H9 (cell line): ENCODE measurements around the gene ACER1. TPM values are rescaled to one million over a fixed set of nuclear protein-coding genes. Genes with fewer than 3 reads are reported as not detected.
A peak's percentile ranks its signal among the peaks of the same experiment; 100 is the strongest.

Experiments
- DNase-seq: peaks from one replicate; pipeline ENCODE4 v3.0.0-alpha.2; 2017
- H2AFZ ChIP-seq: one replicate; pipeline ENCODE4 v1.6.1; 2013; ENCODE audit warnings: mild to moderate bottlenecking, low read length, control low read depth, moderate library complexity
- H2AK5ac ChIP-seq: 2 replicates; pipeline ENCODE4 v1.6.1; 2013; ENCODE audit warnings: low read length, control low read depth, mixed read lengths; ENCODE audit not compliant: insufficient read length
- H2BK120ac ChIP-seq: one replicate; pipeline ENCODE4 v1.6.1; 2013; ENCODE audit warnings: low read depth, mild to moderate bottlenecking, low read length, control low read depth, inconsistent platforms; ENCODE audit not compliant: poor library complexity, severe bottlenecking
- H2BK12ac ChIP-seq: 2 replicates; pipeline ENCODE4 v1.6.1; 2013; ENCODE audit warnings: low read length, control low read depth, mixed read lengths, low read depth; ENCODE audit not compliant: insufficient read length
- H2BK15ac ChIP-seq: 2 replicates; pipeline ENCODE4 v1.6.1; 2013; ENCODE audit warnings: low read depth, low read length, control low read depth
- H2BK20ac ChIP-seq: one replicate; pipeline ENCODE4 v1.6.1; 2013; ENCODE audit warnings: low read depth, mild to moderate bottlenecking, low read length, control low read depth, inconsistent platforms; ENCODE audit not compliant: poor library complexity, severe bottlenecking
- H2BK5ac ChIP-seq: 2 replicates; pipeline ENCODE4 v1.6.1; 2013; ENCODE audit warnings: low read length, control low read depth, mixed read lengths; ENCODE audit not compliant: insufficient read length
- H3K14ac ChIP-seq: 2 replicates; pipeline ENCODE4 v1.6.1; 2013; ENCODE audit warnings: low read length, control low read depth; ENCODE audit not compliant: insufficient read depth
- H3K18ac ChIP-seq: 2 replicates; pipeline ENCODE4 v1.6.1; 2013; ENCODE audit warnings: low read depth, mild to moderate bottlenecking, mixed read lengths, low read length, control low read depth; ENCODE audit not compliant: insufficient read length
- H3K23ac ChIP-seq: 2 replicates; pipeline ENCODE4 v1.6.1; 2013; ENCODE audit warnings: low read length, control low read depth, mixed read lengths, low read depth; ENCODE audit not compliant: insufficient read length
- H3K23me2 ChIP-seq: 2 replicates; pipeline ENCODE4 v1.6.1; 2013; ENCODE audit warnings: low read depth, mild to moderate bottlenecking, mixed read lengths, low read length, control low read depth; ENCODE audit not compliant: insufficient read length, poor library complexity, severe bottlenecking
- H3K27ac ChIP-seq: 2 replicates; pipeline ENCODE4 v1.5.1; 2013; ENCODE audit warnings: low read length, control low read depth, mixed read lengths, low read depth; ENCODE audit not compliant: insufficient read length
- H3K27me3 ChIP-seq: 2 replicates; pipeline ENCODE4 v1.6.1; 2013; ENCODE audit warnings: low read length, control low read depth, inconsistent platforms; ENCODE audit not compliant: insufficient read depth
- H3K4ac ChIP-seq: 2 replicates; pipeline ENCODE4 v1.6.1; 2013; ENCODE audit warnings: low read depth, mild to moderate bottlenecking, control low read depth, inconsistent platforms, low read length, moderate library complexity
- H3K4me1 ChIP-seq: 2 replicates; pipeline ENCODE4 v1.6.1; 2013; ENCODE audit warnings: low read length, control low read depth, inconsistent platforms; ENCODE audit not compliant: insufficient read depth
- H3K4me2 ChIP-seq: 2 replicates; pipeline ENCODE4 v1.6.1; 2013; ENCODE audit warnings: low read length, control low read depth, mixed read lengths; ENCODE audit not compliant: insufficient read length, insufficient read depth
- H3K56ac ChIP-seq: 2 replicates; pipeline ENCODE4 v1.6.1; 2013; ENCODE audit warnings: low read depth, mild to moderate bottlenecking, mixed read lengths, low read length, control low read depth; ENCODE audit not compliant: insufficient read length
- H3K79me1 ChIP-seq: 2 replicates; pipeline ENCODE4 v1.6.1; 2013; ENCODE audit warnings: low read depth, mild to moderate bottlenecking, moderate library complexity, low read length, control low read depth, inconsistent platforms; ENCODE audit not compliant: insufficient read depth, poor library complexity, severe bottlenecking
- H3K79me2 ChIP-seq: 2 replicates; pipeline ENCODE4 v1.6.1; 2013; ENCODE audit warnings: low read length, control low read depth, inconsistent platforms; ENCODE audit not compliant: insufficient read depth
- H3K9ac ChIP-seq: 2 replicates; pipeline ENCODE4 v1.6.1; 2013; ENCODE audit warnings: low read length, control low read depth, mixed read lengths; ENCODE audit not compliant: insufficient read length; ENCODE audit errors: extremely low read depth
- H3K9me3 ChIP-seq: one replicate; pipeline ENCODE4 v1.6.1; 2013; ENCODE audit warnings: low read depth, low read length, inconsistent platforms; ENCODE audit not compliant: control insufficient read depth
- H3T11ph ChIP-seq: one replicate; pipeline ENCODE4 v1.6.1; 2013; ENCODE audit warnings: mild to moderate bottlenecking, low read length, control low read depth, inconsistent platforms
- H4K20me1 ChIP-seq: one replicate; pipeline ENCODE4 v1.6.1; 2013; ENCODE audit not compliant: control insufficient read depth, insufficient read length, insufficient read depth
- H4K5ac ChIP-seq: 2 replicates; pipeline ENCODE4 v1.6.1; 2013; ENCODE audit warnings: low read depth, mild to moderate bottlenecking, mixed read lengths, low read length, control low read depth; ENCODE audit not compliant: insufficient read length
- H4K8ac ChIP-seq: replicated peaks from 2 replicates; pipeline ENCODE4 v1.6.1; 2013; ENCODE audit warnings: low read length, control low read depth, mixed read lengths, low read depth; ENCODE audit not compliant: insufficient read length
- H4K91ac ChIP-seq: 2 replicates; pipeline ENCODE4 v1.6.1; 2013; ENCODE audit warnings: low read depth, mild to moderate bottlenecking, moderate library complexity, mixed read lengths, low read length, control low read depth; ENCODE audit not compliant: insufficient read length
- H3K27ac Mint-ChIP-seq, 3 experiments: 2 replicates in 2 of 3; 3 replicates in 1 of 3; pipeline ENCODE4 v1.8.0; 2020 to 2021; ENCODE audit warnings: mixed read lengths in 3 of 3, mild to moderate bottlenecking in 1 of 3, moderate library complexity in 1 of 3
- H3K27me3 Mint-ChIP-seq: 2 replicates; pipeline ENCODE4 v1.8.0; 2021; ENCODE audit warnings: low read depth, mild to moderate bottlenecking, moderate library complexity, mixed read lengths
- H3K36me3 Mint-ChIP-seq, 3 experiments: 2 replicates in 2 of 3; 3 replicates in 1 of 3; pipeline ENCODE4 v1.8.0; 2020 to 2021; ENCODE audit warnings: low read depth in 3 of 3, mixed read lengths in 3 of 3; ENCODE audit not compliant: insufficient read depth in 1 of 3
- H3K4me1 Mint-ChIP-seq, 2 experiments: 2 replicates each; pipeline ENCODE4 v1.8.0; 2020; ENCODE audit warnings: mixed read lengths in 2 of 2
- H3K4me3 Mint-ChIP-seq, 2 experiments: 2 replicates in 1 of 2; 3 replicates in 1 of 2; pipeline ENCODE4 v1.8.0; 2020 to 2021; ENCODE audit warnings: mild to moderate bottlenecking in 2 of 2, mixed read lengths in 2 of 2, moderate library complexity in 1 of 2
- H3K9me3 Mint-ChIP-seq, 2 experiments: 2 replicates in 1 of 2; 3 replicates in 1 of 2; pipeline ENCODE4 v1.8.0; 2020; ENCODE audit warnings: mild to moderate bottlenecking in 2 of 2, mixed read lengths in 2 of 2, moderate library complexity in 1 of 2
- WGBS: extraction: QIAGEN DNeasy Blood & Tissue Kit; methylation state at CpG from one replicate; pipeline ENCODE4 v1.1.7; 2013; ENCODE audit warnings: missing lambda C conversion rate, low lambda C conversion rate, mixed read lengths; ENCODE audit not compliant: insufficient read length; ENCODE audit errors: extremely low coverage; 5-methylcytosine and 5-hydroxymethylcytosine counted together
- long read RNA-seq: library from polyadenylated mRNA; unstranded; transcript quantifications from one replicate; pipeline ENCODE4 v2.0.0, GENCODE V29; 2020
- total RNA-seq: library from RNA; stranded (reverse); gene quantifications from 2 replicates; pipeline ENCODE4 v1.2.1, GENCODE V29; 2021
- TF ChIP-seq, protein P1 (sequence below): fragments of 200-600 bp; sonication (generic); conservative IDR thresholded peaks from 3 replicates; pipeline ENCODE4 v1.8.0; 2021; ENCODE audit warnings: antibody characterized with exemption, mild to moderate bottlenecking

The ACER1 gene
- total RNA-seq: not detected in 2 replicates
- long read RNA-seq: 0 reads

GRCh38 chr19:6333439-6333838, at the start of gene ACER1:
Gene ACER1 (minus strand): TSS chr19:6333612. CDS start chr19:6333551, 61 bp downstream.
- Histone ChIP-seq H2BK15ac (no peak within 1 kb of the TSS), H2AFZ (no peak within 1 kb of the TSS), H3K4ac (no peak within 1 kb of the TSS), H4K91ac (no peak within 1 kb of the TSS), H3K4me2 (no peak within 1 kb of the TSS), H3K9ac (no peak within 1 kb of the TSS), H2BK120ac (no peak within 1 kb of the TSS), H3K18ac (no peak within 1 kb of the TSS), H3K23ac (no peak within 1 kb of the TSS), H3K4me1 (no peaks in the 10 kb centered on the region), H3K79me2 (no peaks in the 10 kb centered on the region), H3K27me3 (no peaks in the 10 kb centered on the region), H4K8ac (no peak within 1 kb of the TSS), H3K79me1 (no peaks in the 10 kb centered on the region), H4K5ac (no peak within 1 kb of the TSS), H2BK12ac (no peak within 1 kb of the TSS), H3T11ph (no peak within 1 kb of the TSS), H4K20me1 (no peaks in the 10 kb centered on the region), H3K14ac (no peak within 1 kb of the TSS), H3K27ac (no peak within 1 kb of the TSS), H2AK5ac (no peak within 1 kb of the TSS), H3K9me3 (no peaks in the 10 kb centered on the region), H3K23me2 (no peaks in the 10 kb centered on the region), H2BK20ac (no peak within 1 kb of the TSS), H2BK5ac (no peak within 1 kb of the TSS), H3K56ac (no peak within 1 kb of the TSS)
- H3K27me3 Mint-ChIP-seq: no peaks in the 10 kb centered on the region; the same call in 1 of the 2 replicates
- DNase-seq: no peak
- TF ChIP-seq, protein P1, sequence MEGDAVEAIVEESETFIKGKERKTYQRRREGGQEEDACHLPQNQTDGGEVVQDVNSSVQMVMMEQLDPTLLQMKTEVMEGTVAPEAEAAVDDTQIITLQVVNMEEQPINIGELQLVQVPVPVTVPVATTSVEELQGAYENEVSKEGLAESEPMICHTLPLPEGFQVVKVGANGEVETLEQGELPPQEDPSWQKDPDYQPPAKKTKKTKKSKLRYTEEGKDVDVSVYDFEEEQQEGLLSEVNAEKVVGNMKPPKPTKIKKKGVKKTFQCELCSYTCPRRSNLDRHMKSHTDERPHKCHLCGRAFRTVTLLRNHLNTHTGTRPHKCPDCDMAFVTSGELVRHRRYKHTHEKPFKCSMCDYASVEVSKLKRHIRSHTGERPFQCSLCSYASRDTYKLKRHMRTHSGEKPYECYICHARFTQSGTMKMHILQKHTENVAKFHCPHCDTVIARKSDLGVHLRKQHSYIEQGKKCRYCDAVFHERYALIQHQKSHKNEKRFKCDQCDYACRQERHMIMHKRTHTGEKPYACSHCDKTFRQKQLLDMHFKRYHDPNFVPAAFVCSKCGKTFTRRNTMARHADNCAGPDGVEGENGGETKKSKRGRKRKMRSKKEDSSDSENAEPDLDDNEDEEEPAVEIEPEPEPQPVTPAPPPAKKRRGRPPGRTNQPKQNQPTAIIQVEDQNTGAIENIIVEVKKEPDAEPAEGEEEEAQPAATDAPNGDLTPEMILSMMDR: no peak
- no peaks in the 10 kb centered on the region for H3K36me3 Mint-ChIP-seq
- WGBS: no CpG with 5 or more reads among the region's 17 CpGs
- H3K4me1 Mint-ChIP-seq: no peaks in the 10 kb centered on the region
- no peak within 1 kb of the TSS for H3K4me3 Mint-ChIP-seq
- H3K9me3 Mint-ChIP-seq: peaks cover 0 to 5% of the 10 kb centered on the region in 2 experiments; a peak in 1 of 5 replicates
- 0 out of 7 replicates have a peak within 1 kb of the TSS, but pooled peaks of 1 of the 3 experiments have one; percentile 15 for H3K27ac Mint-ChIP-seq
